SK-N-SH treated with all-trans-retinoic acid at 6 μM for 48 hours (cell line): Measurements from ENCODE around the gene PDK4.

ENCODE experiments used
- ARNTL ChIP-seq: fragments of 450-650 bp; formaldehyde crosslinking; IDR thresholded peaks from 2 replicates; pipeline ENCODE4 v1.5.0; 2020; ENCODE audit warnings: low read depth, mild to moderate bottlenecking, moderate library complexity, borderline replicate concordance
- ISL1 ChIP-seq: fragments of 250-450 bp; sonication (Bioruptor Pico); IDR thresholded peaks from 2 replicates; pipeline ENCODE4 v2.1.2; 2022; ENCODE audit warnings: mild to moderate bottlenecking, moderate library complexity
- OSR1 ChIP-seq: fragments of 250-450 bp; sonication (Bioruptor Pico); IDR thresholded peaks from 2 replicates; pipeline ENCODE4 v1.8.0; 2022; ENCODE audit warnings: moderate library complexity, mild to moderate bottlenecking, inconsistent platforms
- RARB ChIP-seq: fragments of 250-450 bp; sonication (Bioruptor Pico); IDR thresholded peaks from 2 replicates; pipeline ENCODE4 v1.8.0; 2021; ENCODE audit warnings: mild to moderate bottlenecking, moderate library complexity
- ZFP3 ChIP-seq: fragments of 250-450 bp; sonication (Bioruptor Pico); IDR thresholded peaks from 2 replicates; pipeline ENCODE4 v1.5.0; 2020; ENCODE audit warnings: mild to moderate bottlenecking, moderate library complexity
- ZFP30 ChIP-seq: fragments of 450-650 bp; formaldehyde crosslinking; IDR thresholded peaks from 2 replicates; pipeline ENCODE4 v1.5.0; 2022; ENCODE audit warnings: mild to moderate bottlenecking, moderate library complexity
- ZNF70 ChIP-seq: fragments of 450-650 bp; formaldehyde crosslinking; IDR thresholded peaks from 2 replicates; pipeline ENCODE4 v1.5.0; 2020; ENCODE audit warnings: mild to moderate bottlenecking, moderate library complexity
- ZNF8 ChIP-seq: fragments of 450-650 bp; formaldehyde crosslinking; IDR thresholded peaks from 2 replicates; pipeline ENCODE4 v1.5.0; 2020; ENCODE audit warnings: mild to moderate bottlenecking, moderate library complexity
- TF ChIP-seq, protein P1 (sequence below): fragments of 250-450 bp; sonication (Bioruptor Pico); IDR thresholded peaks from 2 replicates; pipeline ENCODE4 v1.8.0; 2020; ENCODE audit warnings: mild to moderate bottlenecking, moderate library complexity, borderline replicate concordance
- TF ChIP-seq, protein P2 (sequence below): fragments of 250-450 bp; sonication (Bioruptor Pico); IDR thresholded peaks from 2 replicates; pipeline ENCODE4 v1.5.0; 2020; ENCODE audit warnings: mild to moderate bottlenecking, moderate library complexity

DNA sequence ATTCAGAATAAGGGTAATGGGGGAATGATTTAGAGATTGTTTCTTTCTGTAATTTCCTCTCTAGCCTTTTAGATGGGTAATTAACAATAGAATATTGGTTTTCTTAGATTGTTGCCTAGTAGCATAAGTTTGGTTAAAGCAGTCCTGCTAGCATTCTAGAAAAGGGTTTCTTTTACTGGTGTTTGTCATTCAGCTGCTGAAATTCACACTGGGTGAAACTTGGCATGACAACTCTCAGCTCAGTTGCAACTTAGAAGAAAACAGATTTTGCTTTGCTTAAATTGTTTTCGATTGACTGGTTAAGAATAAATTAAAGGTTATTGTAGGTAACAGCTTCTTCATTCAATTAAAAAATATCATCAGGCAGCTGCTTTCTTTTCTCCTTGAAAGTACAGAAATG, 25.1 kb upstream of the PDK4 start:
- TF ChIP-seq ZFP30 (CRISPR knock-in tag) (no peak), ARNTL (no peak), ZNF70 (CRISPR knock-in tag) (no peak), ISL1 (CRISPR knock-in tag) (no peak), ZFP3 (no peak), ZNF8 (CRISPR knock-in tag) (no peak), OSR1 (CRISPR knock-in tag) (no peak), RARB (no peak)
- TF ChIP-seq, protein P1, sequence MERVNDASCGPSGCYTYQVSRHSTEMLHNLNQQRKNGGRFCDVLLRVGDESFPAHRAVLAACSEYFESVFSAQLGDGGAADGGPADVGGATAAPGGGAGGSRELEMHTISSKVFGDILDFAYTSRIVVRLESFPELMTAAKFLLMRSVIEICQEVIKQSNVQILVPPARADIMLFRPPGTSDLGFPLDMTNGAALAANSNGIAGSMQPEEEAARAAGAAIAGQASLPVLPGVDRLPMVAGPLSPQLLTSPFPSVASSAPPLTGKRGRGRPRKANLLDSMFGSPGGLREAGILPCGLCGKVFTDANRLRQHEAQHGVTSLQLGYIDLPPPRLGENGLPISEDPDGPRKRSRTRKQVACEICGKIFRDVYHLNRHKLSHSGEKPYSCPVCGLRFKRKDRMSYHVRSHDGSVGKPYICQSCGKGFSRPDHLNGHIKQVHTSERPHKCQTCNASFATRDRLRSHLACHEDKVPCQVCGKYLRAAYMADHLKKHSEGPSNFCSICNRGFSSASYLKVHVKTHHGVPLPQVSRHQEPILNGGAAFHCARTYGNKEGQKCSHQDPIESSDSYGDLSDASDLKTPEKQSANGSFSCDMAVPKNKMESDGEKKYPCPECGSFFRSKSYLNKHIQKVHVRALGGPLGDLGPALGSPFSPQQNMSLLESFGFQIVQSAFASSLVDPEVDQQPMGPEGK (CRISPR knock-in tag), result no peak
- TF ChIP-seq, protein P2, sequence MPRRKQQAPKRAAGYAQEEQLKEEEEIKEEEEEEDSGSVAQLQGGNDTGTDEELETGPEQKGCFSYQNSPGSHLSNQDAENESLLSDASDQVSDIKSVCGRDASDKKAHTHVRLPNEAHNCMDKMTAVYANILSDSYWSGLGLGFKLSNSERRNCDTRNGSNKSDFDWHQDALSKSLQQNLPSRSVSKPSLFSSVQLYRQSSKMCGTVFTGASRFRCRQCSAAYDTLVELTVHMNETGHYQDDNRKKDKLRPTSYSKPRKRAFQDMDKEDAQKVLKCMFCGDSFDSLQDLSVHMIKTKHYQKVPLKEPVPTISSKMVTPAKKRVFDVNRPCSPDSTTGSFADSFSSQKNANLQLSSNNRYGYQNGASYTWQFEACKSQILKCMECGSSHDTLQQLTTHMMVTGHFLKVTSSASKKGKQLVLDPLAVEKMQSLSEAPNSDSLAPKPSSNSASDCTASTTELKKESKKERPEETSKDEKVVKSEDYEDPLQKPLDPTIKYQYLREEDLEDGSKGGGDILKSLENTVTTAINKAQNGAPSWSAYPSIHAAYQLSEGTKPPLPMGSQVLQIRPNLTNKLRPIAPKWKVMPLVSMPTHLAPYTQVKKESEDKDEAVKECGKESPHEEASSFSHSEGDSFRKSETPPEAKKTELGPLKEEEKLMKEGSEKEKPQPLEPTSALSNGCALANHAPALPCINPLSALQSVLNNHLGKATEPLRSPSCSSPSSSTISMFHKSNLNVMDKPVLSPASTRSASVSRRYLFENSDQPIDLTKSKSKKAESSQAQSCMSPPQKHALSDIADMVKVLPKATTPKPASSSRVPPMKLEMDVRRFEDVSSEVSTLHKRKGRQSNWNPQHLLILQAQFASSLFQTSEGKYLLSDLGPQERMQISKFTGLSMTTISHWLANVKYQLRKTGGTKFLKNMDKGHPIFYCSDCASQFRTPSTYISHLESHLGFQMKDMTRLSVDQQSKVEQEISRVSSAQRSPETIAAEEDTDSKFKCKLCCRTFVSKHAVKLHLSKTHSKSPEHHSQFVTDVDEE (CRISPR knock-in tag), result no peak
